Astrocyte (in vitro differentiated cells and primary cell): ENCODE measurements around the gene THSD8. TPM values are rescaled to one million over a fixed set of nuclear protein-coding genes. Genes with fewer than 3 reads are reported as not detected.

Experiments
- DNase-seq: peaks from one replicate; pipeline ENCODE4 v3.0.0-alpha.2; 2010; ENCODE audit warnings: low read depth
- FAIRE-seq: peaks from 2 replicates; lab custom pipeline; 2011; peaks lifted over from hg19 to GRCh38; lab: Jason Lieb, UNC
- H2AFZ ChIP-seq: 2 replicates; pipeline ENCODE4 v1.6.0; 2012; ENCODE audit warnings: low read depth, low read length, inconsistent platforms
- H3K27ac ChIP-seq: 2 replicates; pipeline ENCODE4 v1.5.1; 2011; ENCODE audit warnings: low read depth, low read length, inconsistent platforms
- H3K27me3 ChIP-seq: 2 replicates; pipeline ENCODE4 v1.6.0; 2011; ENCODE audit warnings: low read length, inconsistent platforms; ENCODE audit not compliant: insufficient read depth
- H3K36me3 ChIP-seq: 2 replicates; pipeline ENCODE4 v1.5.1; 2011; ENCODE audit warnings: low read length, inconsistent platforms; ENCODE audit not compliant: insufficient read depth
- H3K4me1 ChIP-seq: 2 replicates; pipeline ENCODE4 v1.5.1; 2011; ENCODE audit warnings: low read length, inconsistent platforms; ENCODE audit not compliant: insufficient read depth
- H3K4me2 ChIP-seq: 2 replicates; pipeline ENCODE4 v1.6.0; 2012; ENCODE audit warnings: low read length, inconsistent platforms
- H3K4me3 ChIP-seq: 2 replicates; pipeline ENCODE4 v1.5.1; 2011; ENCODE audit warnings: low read depth, mild to moderate bottlenecking, low read length, inconsistent platforms; ENCODE audit not compliant: insufficient read depth
- H3K79me2 ChIP-seq: 2 replicates; pipeline ENCODE4 v1.6.0; 2012; ENCODE audit warnings: mild to moderate bottlenecking, low read length, inconsistent platforms; ENCODE audit not compliant: insufficient read depth
- H3K9ac ChIP-seq: 2 replicates; pipeline ENCODE4 v1.6.0; 2012; ENCODE audit warnings: mild to moderate bottlenecking, low read length, inconsistent platforms
- H3K9me3 ChIP-seq: 2 replicates; pipeline ENCODE4 v1.5.1; 2012; ENCODE audit warnings: low read depth, mild to moderate bottlenecking, low read length, inconsistent platforms; ENCODE audit not compliant: insufficient read depth
- H4K20me1 ChIP-seq: 2 replicates; pipeline ENCODE4 v1.6.0; 2012; ENCODE audit warnings: low read length, inconsistent platforms; ENCODE audit not compliant: insufficient read depth
- H3K27ac Mint-ChIP-seq: one replicate; pipeline ENCODE4 v1.8.0; 2021; ENCODE audit warnings: mild to moderate bottlenecking, mixed read lengths; ENCODE audit not compliant: unreplicated experiment
- H3K27me3 Mint-ChIP-seq: one replicate; pipeline ENCODE4 v1.8.0; 2021; ENCODE audit warnings: low read depth, mixed read lengths; ENCODE audit not compliant: unreplicated experiment
- H3K36me3 Mint-ChIP-seq: one replicate; pipeline ENCODE4 v1.8.0; 2021; ENCODE audit warnings: low read depth, mixed read lengths; ENCODE audit not compliant: unreplicated experiment
- H3K4me1 Mint-ChIP-seq: one replicate; pipeline ENCODE4 v1.8.0; 2021; ENCODE audit warnings: low read depth, mixed read lengths; ENCODE audit not compliant: unreplicated experiment
- H3K4me3 Mint-ChIP-seq: one replicate; pipeline ENCODE4 v1.8.0; 2021; ENCODE audit warnings: mild to moderate bottlenecking, moderate library complexity, mixed read lengths; ENCODE audit not compliant: unreplicated experiment
- H3K9me3 Mint-ChIP-seq: one replicate; pipeline ENCODE4 v1.8.0; 2021; ENCODE audit warnings: mild to moderate bottlenecking, mixed read lengths; ENCODE audit not compliant: unreplicated experiment
- EZH2 ChIP-seq: IDR thresholded peaks from 2 replicates; pipeline ENCODE4 v1.6.1; 2012; ENCODE audit warnings: mild to moderate bottlenecking, low read length, inconsistent platforms; ENCODE audit not compliant: insufficient read depth
- total RNA-seq: library from RNA; stranded (reverse); gene quantifications from 2 replicates; pipeline ENCODE4 v1.2.1, GENCODE V29; 2021
- TF ChIP-seq, protein P1 (sequence below): IDR thresholded peaks from 2 replicates; pipeline ENCODE4 v1.5.1; 2011; ENCODE audit warnings: low read depth, mild to moderate bottlenecking, inconsistent platforms, low read length, moderate library complexity; ENCODE audit not compliant: insufficient read depth

Gene THSD8
- total RNA-seq, 1 donor from 2014 or later: 3.6 TPM

DNA sequence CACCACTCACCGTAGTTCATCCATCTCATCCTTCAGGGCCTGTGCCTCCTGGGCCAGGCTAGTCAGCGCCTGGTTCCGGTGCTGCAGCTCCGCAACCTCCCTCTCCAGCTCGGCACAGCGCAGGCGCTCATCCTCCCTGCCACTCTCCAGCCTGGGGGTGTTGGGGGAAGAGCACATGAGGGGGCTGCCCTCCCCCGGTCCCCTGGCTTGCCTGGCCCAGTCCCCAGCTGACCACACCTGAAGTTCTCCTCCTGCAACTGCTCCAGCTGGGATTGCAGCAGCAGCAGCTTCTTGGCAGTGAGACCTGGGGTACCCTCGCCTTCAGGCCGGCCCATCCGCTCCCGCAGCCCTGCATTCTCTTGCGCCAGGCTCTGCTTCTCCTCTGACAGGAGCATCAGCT is 30.9 kb upstream of the THSD8 start:
- Histone ChIP-seq H3K36me3 (no peaks in the 10 kb centered on the region), H3K4me2 (no peak overlapping the region), H3K27me3 (no peaks in the 10 kb centered on the region), H3K79me2 (no peaks in the 10 kb centered on the region), H3K4me1 (peaks cover 4% of the 10 kb centered on the region), H3K27ac (no peak overlapping the region), H3K4me3 (no peak overlapping the region), H4K20me1 (no peaks in the 10 kb centered on the region), H2AFZ (no peak overlapping the region), H3K9ac (no peak overlapping the region), H3K9me3 (no peaks in the 10 kb centered on the region)
- FAIRE-seq (no peak), DNase-seq (no peak)
- Mint-ChIP-seq H3K36me3 (peaks cover 12% of the 10 kb centered on the region), H3K27ac (no peak overlapping the region), H3K9me3 (no peaks in the 10 kb centered on the region), H3K4me3 (no peak overlapping the region), H3K4me1 (peaks cover 9% of the 10 kb centered on the region), H3K27me3 (peaks cover 5% of the 10 kb centered on the region)
- TF ChIP-seq EZH2: no peak
- TF ChIP-seq, protein P1, sequence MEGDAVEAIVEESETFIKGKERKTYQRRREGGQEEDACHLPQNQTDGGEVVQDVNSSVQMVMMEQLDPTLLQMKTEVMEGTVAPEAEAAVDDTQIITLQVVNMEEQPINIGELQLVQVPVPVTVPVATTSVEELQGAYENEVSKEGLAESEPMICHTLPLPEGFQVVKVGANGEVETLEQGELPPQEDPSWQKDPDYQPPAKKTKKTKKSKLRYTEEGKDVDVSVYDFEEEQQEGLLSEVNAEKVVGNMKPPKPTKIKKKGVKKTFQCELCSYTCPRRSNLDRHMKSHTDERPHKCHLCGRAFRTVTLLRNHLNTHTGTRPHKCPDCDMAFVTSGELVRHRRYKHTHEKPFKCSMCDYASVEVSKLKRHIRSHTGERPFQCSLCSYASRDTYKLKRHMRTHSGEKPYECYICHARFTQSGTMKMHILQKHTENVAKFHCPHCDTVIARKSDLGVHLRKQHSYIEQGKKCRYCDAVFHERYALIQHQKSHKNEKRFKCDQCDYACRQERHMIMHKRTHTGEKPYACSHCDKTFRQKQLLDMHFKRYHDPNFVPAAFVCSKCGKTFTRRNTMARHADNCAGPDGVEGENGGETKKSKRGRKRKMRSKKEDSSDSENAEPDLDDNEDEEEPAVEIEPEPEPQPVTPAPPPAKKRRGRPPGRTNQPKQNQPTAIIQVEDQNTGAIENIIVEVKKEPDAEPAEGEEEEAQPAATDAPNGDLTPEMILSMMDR: no peak

DNA sequence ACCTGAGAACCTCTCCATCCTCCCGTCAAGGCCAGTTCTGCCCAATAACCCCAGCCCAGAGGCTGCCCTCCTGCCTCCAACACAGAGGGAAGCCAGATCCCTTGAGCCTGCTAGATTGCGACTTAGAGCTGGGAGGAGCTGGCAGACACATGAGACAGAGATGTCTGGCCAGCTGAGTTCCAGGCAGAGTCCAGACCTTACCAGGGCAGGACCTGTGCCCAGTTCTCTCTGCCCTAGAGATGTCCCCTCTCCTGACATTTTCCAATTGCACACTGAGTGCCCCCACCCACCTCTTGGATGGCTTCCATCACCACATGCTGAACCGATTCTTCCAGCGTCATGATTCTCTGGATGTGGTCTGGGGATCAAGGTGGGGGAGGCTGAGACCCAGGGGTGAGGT is 29.5 kb upstream of the THSD8 start:
- FAIRE-seq (no peak), DNase-seq (no peak)
- peaks cover 9% of the 10 kb centered on the region for H3K4me1 Mint-ChIP-seq
- H2AFZ ChIP-seq: no peak overlapping the region
- peaks cover 7% of the 10 kb centered on the region for H3K36me3 Mint-ChIP-seq
- H3K27me3 ChIP-seq: no peaks in the 10 kb centered on the region
- no peak overlapping the region for H3K9ac ChIP-seq
- H3K9me3 Mint-ChIP-seq: no peaks in the 10 kb centered on the region
- H3K4me1 ChIP-seq: peaks cover 7% of the 10 kb centered on the region
- H3K4me2 ChIP-seq: no peak overlapping the region
- no peak for TF ChIP-seq EZH2
- TF ChIP-seq, protein P1: no peak
- H3K27me3 Mint-ChIP-seq: peaks cover 5% of the 10 kb centered on the region
- H3K4me3 Mint-ChIP-seq: no peak overlapping the region
- no peaks in the 10 kb centered on the region for H4K20me1 ChIP-seq
- no peak overlapping the region for H3K27ac ChIP-seq
- H3K27ac Mint-ChIP-seq: peak overlapping the region; percentile 34
- H3K79me2 ChIP-seq: no peaks in the 10 kb centered on the region
- no peaks in the 10 kb centered on the region for H3K36me3 ChIP-seq
- no peaks in the 10 kb centered on the region for H3K9me3 ChIP-seq
- no peak overlapping the region for H3K4me3 ChIP-seq

DNA sequence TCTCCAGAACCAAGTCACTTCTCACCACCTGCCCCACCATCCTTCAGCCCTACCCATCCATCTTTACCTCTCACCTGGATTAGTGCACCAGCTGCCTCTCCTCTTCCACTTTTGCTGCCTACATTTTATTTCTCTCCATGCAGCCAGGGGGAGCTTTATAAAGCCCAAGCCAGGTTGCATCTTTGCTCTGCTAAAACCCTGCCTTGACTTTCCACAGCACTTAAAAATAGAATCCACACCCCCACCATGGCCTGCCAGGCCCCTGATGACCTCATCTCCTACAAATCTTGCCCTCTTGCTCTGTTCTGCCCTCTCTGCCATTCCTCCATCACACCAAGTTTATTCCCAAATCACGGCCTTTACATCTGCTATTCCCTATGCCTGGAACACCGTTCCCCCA is 28.3 kb upstream of the THSD8 start:
- Histone ChIP-seq H3K36me3 (no peaks in the 10 kb centered on the region), H3K9me3 (no peaks in the 10 kb centered on the region), H3K27ac (no peak overlapping the region), H3K4me2 (no peak overlapping the region), H3K27me3 (no peaks in the 10 kb centered on the region), H3K79me2 (no peaks in the 10 kb centered on the region), H3K9ac (no peak overlapping the region), H4K20me1 (no peaks in the 10 kb centered on the region), H2AFZ (no peak overlapping the region), H3K4me3 (no peak overlapping the region), H3K4me1 (peaks cover 14% of the 10 kb centered on the region)
- Mint-ChIP-seq H3K4me3 (peak overlapping the region; percentile 64), H3K27me3 (peaks cover 5% of the 10 kb centered on the region), H3K4me1 (peaks cover 13% of the 10 kb centered on the region), H3K36me3 (peaks cover 5% of the 10 kb centered on the region), H3K27ac (peak overlapping the region; percentile 73), H3K9me3 (no peaks in the 10 kb centered on the region)
- FAIRE-seq: no peak
- DNase-seq: no peak
- TF ChIP-seq, protein P1: peak; percentile 22
- no peak for TF ChIP-seq EZH2
